Pancreas (tissue), 10 donors: ENCODE data around the gene TGFBR2. TPM values are rescaled to one million over a fixed set of nuclear protein-coding genes. Genes with fewer than 3 reads are reported as not detected.
"Not testable (repeated sequence)": the region's sequence is repeated elsewhere in the genome, so short reads cannot be mapped to it uniquely, and the experiment has no call there.

ENCODE experiments used
- ATAC-seq, 4 donors: fragments of 200-7000 bp; cut with Tn5 transposase; one replicate each; pipeline versions ENCODE4 v1.8.0 to v1.9.1; 2020; ENCODE audit warnings: mild to moderate bottlenecking in 4 of 4, moderate library complexity in 4 of 4
- DNase-seq, 6 donors: peaks; one replicate each; pipeline ENCODE4 v3.0.0-alpha.2; 2020
- FAIRE-seq: peaks from 2 replicates; lab custom pipeline; 2012; peaks lifted over from hg19 to GRCh38; lab: Jason Lieb, UNC
- H3K27ac ChIP-seq, 4 donors: fragments of 200-600 bp; sonication (generic); 1 replicate in 3 of 4; 2 replicates in 1 of 4; pipeline versions ENCODE4 v1.5.0 to v1.8.0; 2020
- H3K27me3 ChIP-seq, 4 donors: fragments of 200-600 bp; one replicate each; pipeline ENCODE4 v1.8.0; 2021
- H3K36me3 ChIP-seq, 3 donors: fragments of 200-600 bp; sonication (generic) in 1 of 3; one replicate each; pipeline versions ENCODE4 v1.5.0 to v1.8.0; 2020 to 2021
- H3K4me1 ChIP-seq, 3 donors: fragments of 200-600 bp; one replicate each; pipeline ENCODE4 v1.8.0; 2021
- H3K4me3 ChIP-seq, 4 donors: fragments of 200-600 bp; sonication (generic) in 2 of 4; one replicate each; pipeline versions ENCODE4 v1.5.0 to v1.8.0; 2020 to 2021
- H3K9me3 ChIP-seq, 4 donors: fragments of 200-600 bp; one replicate each; pipeline ENCODE4 v1.8.0; 2021
- WGBS, 2 donors: extraction: QIAGEN DNeasy Blood & Tissue Kit; methylation state at CpG; one replicate each; pipeline ENCODE4 v1.1.7; 2013; 5-methylcytosine and 5-hydroxymethylcytosine counted together
- intact Hi-C, 3 donors: fragments of 100-400 bp; cut with DNase I; formaldehyde crosslinking; loops; one replicate each; pipeline versions ENCODE4 v1.11.1 to v1.14.2; 2022
- polyA plus RNA-seq, 2 donors: library from polyadenylated mRNA; stranded (reverse); fragments of 200-250 nt; gene quantifications; one replicate each; pipeline ENCODE4 v1.2.3, GENCODE V29; 2013
- total RNA-seq, 6 donors: library from RNA; stranded (reverse); fragmentation: NEBNext Ultra II Directional in 4 of 6; extraction: Animal tissue kit (Norgen Biotek cat#: 25700) in 4 of 6; gene quantifications; one replicate each; pipeline versions ENCODE4 v1.2.1 to v1.2.4, GENCODE V29; 2021 to 2023
- TF ChIP-seq, protein P1 (sequence below), 4 donors: fragments of 200-600 bp; sonication (generic) in 3 of 4; IDR thresholded peaks; one replicate each; pipeline versions ENCODE4 v1.5.0 to v1.8.0; 2021; ENCODE audit warnings: antibody characterized with exemption in 4 of 4
- donor health status: healthy with polysubstance abuse.
- donor health status: DM: no; HTN: no; CAD: no; lungs with moderate emphysema.
- donor health status: DM: no; HTN: no; CAD: no.
- donor health status: control.
- donor health status: control.
- donor health status: Bipolar disorder and iron deficiency.
- donor health status: DM: yes; HTN: yes; CAD: no.
- donor health status: DM: no; HTN: no; CAD: no.
- donor health status: DM: no; HTN: no; CAD: no.
- donor health status: DM: yes; HTN: yes; CAD: no.

The TGFBR2 gene
- total and polyA plus RNA-seq, 8 donors: 9.0 to 60.8 (median 31.1) TPM

DNA sequence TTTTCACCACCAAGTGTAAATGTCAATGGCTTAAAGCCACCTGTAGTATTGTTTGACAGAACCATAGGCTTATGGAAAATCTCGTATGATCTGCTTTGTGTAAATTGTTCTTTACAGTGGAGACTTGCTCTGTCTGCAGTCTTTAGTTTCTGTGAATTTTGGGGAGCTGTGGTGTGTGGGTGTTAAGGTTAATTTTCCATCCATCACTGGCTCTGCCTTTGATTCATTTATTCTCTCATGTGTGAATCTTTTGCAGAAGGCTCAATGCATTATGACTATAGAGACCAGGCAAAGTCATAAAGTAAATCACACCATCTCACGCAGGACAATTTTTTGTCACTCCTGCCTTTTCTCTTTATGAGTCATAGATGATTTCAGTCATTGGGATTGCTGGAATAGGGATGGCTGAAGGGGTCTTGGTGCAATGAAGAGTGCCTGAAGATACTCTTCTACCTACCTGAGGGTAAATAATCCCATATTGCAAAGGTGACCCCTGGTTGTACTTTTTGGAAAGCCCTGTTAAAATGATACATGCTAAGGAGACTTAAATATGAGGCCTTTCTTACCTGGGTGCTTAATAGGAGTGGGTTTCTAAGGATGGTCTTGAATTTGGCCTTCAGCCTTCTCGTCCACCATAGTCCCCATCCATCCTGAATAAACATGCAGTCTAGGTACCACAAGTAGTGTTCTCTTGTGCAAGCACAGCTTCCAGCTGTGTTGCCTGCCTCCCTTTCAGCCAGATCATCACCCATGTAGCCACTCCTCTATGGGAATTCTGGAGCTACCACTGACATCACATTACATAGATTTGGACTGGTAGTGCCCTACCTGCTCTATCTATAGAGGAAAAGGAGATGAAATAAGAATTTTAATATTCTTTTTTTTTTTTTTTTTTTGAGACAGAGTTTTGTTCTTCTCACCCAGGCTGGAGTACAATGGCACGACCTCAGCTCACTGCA is 14.3 kb downstream of the TGFBR2 start:
- Histone ChIP-seq H3K4me1 (peaks cover 0 to 21% (median 13%) of the 10 kb centered on the region in 3 donors), H3K36me3 (no peaks in the 10 kb centered on the region), H3K27ac (no peak overlapping the region), H3K4me3 (no peak overlapping the region), H3K9me3 (no peaks in the 10 kb centered on the region), H3K27me3 (no peaks in the 10 kb centered on the region)
- WGBS, 2 donors: 83 to 88% methylated on average over 4 of the region's 4 CpGs
- DNase-seq (no peak), ATAC-seq (no peak), FAIRE-seq (no peak)
- TF ChIP-seq, protein P1, sequence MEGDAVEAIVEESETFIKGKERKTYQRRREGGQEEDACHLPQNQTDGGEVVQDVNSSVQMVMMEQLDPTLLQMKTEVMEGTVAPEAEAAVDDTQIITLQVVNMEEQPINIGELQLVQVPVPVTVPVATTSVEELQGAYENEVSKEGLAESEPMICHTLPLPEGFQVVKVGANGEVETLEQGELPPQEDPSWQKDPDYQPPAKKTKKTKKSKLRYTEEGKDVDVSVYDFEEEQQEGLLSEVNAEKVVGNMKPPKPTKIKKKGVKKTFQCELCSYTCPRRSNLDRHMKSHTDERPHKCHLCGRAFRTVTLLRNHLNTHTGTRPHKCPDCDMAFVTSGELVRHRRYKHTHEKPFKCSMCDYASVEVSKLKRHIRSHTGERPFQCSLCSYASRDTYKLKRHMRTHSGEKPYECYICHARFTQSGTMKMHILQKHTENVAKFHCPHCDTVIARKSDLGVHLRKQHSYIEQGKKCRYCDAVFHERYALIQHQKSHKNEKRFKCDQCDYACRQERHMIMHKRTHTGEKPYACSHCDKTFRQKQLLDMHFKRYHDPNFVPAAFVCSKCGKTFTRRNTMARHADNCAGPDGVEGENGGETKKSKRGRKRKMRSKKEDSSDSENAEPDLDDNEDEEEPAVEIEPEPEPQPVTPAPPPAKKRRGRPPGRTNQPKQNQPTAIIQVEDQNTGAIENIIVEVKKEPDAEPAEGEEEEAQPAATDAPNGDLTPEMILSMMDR (IDR thresholded peaks at IDR 0.05): no peak
- intact Hi-C loops: no loop called here

DNA sequence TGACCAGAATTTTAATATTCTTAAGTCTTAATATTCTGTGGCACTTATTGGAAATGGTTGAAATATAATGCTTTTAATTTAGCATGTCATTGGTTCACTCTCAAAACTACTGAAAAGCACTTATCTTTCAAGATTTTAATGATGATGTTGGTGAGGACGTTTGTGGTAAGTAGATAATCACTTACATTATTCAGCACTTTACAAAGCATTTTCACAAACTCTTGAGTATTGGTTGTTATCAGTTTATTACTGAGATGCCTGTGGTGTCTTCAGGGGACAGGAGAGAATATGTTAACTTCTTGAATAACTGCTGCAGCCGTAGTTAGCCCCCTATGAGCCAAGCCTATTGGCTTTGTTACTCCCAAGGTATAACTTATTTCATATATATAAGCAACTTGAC is 15.2 kb downstream of the TGFBR2 start:
- 60 to 71% methylated on average over 2 of the region's 2 CpGs for WGBS, 2 donors
- DNase-seq: no peak
- H3K36me3 ChIP-seq: no peaks in the 10 kb centered on the region
- H3K9me3 ChIP-seq: no peaks in the 10 kb centered on the region
- TF ChIP-seq, protein P1 (IDR thresholded peaks at IDR 0.05): no peak
- no peak overlapping the region for H3K4me3 ChIP-seq
- ATAC-seq: no peak
- no peak overlapping the region for H3K27ac ChIP-seq
- intact Hi-C loops: no loop called here
- H3K27me3 ChIP-seq: no peaks in the 10 kb centered on the region
- peaks cover 4 to 18% (median 7%) of the 10 kb centered on the region in 3 donors for H3K4me1 ChIP-seq
- no peak for FAIRE-seq

DNA sequence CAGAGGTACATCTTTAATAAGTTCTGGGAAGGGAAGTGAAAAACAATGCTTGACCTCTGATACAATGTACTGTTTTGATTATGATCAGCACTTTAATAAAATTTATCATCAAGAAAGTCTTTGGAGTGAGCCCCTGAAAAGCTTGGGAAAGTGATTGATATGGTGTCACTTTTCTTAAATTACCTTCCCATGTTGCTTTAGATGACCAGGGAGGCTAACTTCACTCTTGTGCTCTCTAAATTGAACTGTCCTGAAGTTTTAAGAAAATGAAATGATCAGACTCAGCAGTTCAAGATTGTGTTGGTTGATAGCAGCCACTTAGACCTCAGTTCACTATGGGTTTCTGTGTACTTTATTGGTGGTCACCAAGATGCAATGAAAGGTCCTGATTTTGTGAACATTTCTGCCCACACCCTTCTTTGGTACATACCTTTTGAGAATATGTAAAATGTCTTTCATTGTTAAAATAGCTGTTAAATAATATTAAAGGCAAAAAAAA is 15.7 kb downstream of the TGFBR2 start:
- TF ChIP-seq, protein P1 (IDR thresholded peaks at IDR 0.05): no peak
- Histone ChIP-seq H3K4me1 (peaks cover 4 to 18% (median 5%) of the 10 kb centered on the region in 3 donors), H3K9me3 (no peaks in the 10 kb centered on the region), H3K27ac (no peak overlapping the region), H3K4me3 (no peak overlapping the region), H3K36me3 (no peaks in the 10 kb centered on the region), H3K27me3 (no peaks in the 10 kb centered on the region)
- intact Hi-C loops: no loop called here
- FAIRE-seq (no peak), ATAC-seq (no peak), DNase-seq (no peak)

DNA sequence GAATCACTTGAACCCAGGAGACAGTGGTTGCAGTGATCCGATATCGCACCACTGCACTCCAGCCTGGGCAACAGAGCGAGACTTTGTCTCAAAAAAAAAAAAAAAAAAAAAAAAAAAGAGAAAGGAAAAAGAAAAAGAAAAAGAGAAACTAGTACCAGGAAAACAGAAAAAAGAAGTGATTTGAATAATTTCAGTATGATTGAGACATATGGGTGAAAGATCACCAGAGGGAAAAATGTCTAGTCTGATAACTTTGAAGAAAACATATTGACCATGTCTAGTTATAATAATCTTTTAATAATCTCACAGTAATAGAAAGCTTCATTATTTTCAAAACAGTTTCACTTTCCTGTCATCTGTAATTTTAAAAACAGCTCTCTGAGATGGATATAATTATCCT is 16.4 kb downstream of the TGFBR2 start:
- 78 to 90% methylated on average over 3 of the region's 3 CpGs for WGBS, 2 donors
- ATAC-seq: no peak
- DNase-seq: no peak
- peak; percentile 60 for FAIRE-seq
- Histone ChIP-seq H3K4me3 (no peak overlapping the region), H3K27ac (no peak overlapping the region), H3K27me3 (no peaks in the 10 kb centered on the region), H3K4me1 (peaks cover 4 to 18% (median 5%) of the 10 kb centered on the region in 3 donors), H3K36me3 (no peaks in the 10 kb centered on the region), H3K9me3 (no peaks in the 10 kb centered on the region)
- TF ChIP-seq, protein P1 (IDR thresholded peaks at IDR 0.05): no peak
- intact Hi-C loops: no loop called here

DNA sequence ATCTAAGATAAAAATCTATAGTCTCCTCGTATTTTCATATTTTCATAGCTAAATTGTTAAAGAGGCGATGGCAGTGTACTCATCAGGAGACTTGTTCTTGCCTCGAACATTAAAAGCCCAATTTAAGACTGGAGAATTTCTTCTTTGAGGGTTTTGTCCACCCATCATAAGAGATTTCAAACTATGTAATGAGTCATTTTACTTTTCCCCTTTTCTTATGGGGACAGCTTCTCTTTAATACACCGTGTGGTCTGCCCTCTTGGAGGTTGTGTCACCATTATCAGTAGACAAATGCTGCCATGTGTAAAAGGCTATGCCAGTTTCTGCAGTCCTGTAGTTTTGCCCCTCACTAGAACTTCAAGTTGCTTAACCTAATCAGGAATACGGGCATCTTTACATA is 16.9 kb downstream of the TGFBR2 start:
- H3K27ac ChIP-seq: no peak overlapping the region
- TF ChIP-seq, protein P1 (IDR thresholded peaks at IDR 0.05): no peak
- FAIRE-seq: no peak
- 91 to 95% methylated on average over 5 of the region's 5 CpGs for WGBS, 2 donors
- no peak for DNase-seq
- no peaks in the 10 kb centered on the region for H3K9me3 ChIP-seq
- no peak for ATAC-seq
- peaks cover 4 to 18% (median 5%) of the 10 kb centered on the region in 3 donors for H3K4me1 ChIP-seq
- intact Hi-C loops: no loop called here
- no peaks in the 10 kb centered on the region for H3K36me3 ChIP-seq
- H3K4me3 ChIP-seq: no peak overlapping the region
- no peaks in the 10 kb centered on the region for H3K27me3 ChIP-seq

DNA sequence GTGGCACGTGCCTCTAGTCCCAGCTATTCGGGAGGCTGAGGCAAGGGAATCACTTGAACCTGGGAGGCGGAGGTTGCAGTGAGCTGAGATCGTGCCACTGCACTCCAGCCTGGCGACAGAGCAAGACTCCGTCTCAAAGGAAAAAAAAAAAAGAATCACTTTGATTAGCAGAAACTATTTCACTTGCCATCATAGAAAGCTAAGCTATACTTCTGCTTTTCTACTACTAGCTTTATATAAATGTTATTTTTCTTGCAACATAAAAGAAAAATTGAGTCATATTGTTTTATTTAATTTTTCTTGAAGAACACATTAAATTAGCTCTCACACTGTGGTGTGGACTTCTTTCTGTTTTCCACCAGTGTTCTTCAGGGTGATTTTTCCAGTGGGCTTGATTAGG is 18.1 kb downstream of the TGFBR2 start:
- peaks cover 5 to 23% (median 12%) of the 10 kb centered on the region in 3 donors for H3K4me1 ChIP-seq
- FAIRE-seq, intact Hi-C loops, H3K9me3 ChIP-seq, H3K36me3 ChIP-seq, DNase-seq, ATAC-seq, H3K4me3 ChIP-seq, H3K27ac ChIP-seq, H3K27me3 ChIP-seq: not testable (repeated sequence)
- 89 to 90% methylated on average over 6 of the region's 6 CpGs for WGBS, 2 donors
